HUDEP-2 (cell line): ENCODE results near the gene TMEM131.
A peak's percentile ranks its signal among the peaks of the same experiment; 100 is the strongest.
"Not testable (repeated sequence)": the region's sequence is repeated elsewhere in the genome, so short reads cannot be mapped to it uniquely, and the experiment has no call there.

Experiments used
- DNase-seq, 76 experiments: peaks; one replicate each; lab custom pipeline; 2025; ENCODE audit not compliant: unreplicated experiment in 76 of 76; lab: John Stamatoyannopoulos, UW

TMEM131 gene

DNA sequence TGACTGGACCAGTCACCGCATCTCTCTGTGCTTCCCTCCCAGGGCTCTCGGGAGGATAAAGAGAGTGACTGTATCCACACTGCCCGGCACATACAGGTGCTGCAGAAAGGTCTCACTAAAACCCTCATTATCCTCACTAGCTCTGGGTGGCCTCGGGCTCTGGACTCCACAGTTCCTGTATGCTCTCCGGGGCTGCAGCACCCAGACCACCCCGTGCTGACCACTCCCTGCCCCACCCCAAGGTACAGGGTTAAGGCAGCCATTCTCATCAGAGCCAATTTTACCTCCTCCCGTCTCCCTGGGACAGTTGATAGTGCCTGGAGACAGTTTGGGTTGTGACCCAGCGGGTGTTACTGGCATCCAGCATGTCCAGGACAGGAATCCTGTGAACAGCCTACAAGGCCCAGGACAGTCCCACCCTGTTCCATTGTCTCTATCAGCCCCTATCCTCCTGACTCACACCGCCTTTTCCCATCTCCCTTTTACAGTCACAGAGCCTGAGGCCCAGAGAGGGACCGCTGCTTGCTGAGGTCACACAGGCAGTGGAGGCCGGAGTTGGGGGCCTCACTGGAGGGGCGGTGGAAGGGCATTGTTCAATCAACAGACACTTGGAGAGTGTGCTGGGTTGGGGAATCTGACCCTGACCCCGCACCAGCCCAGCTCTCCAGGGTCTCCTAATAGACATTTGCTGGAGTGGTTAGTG lies 280.6 kb downstream of the TMEM131 start:
- no peak for DNase-seq

GRCh38 chr2:97714084-97714949 lies 281.4 kb downstream of the TMEM131 start:
- no peak for DNase-seq

GRCh38 chr2:97713296-97714083 lies 282.3 kb downstream of the TMEM131 start, which contains the start of gene ZAP70:
Gene ZAP70, plus strand, starts transcription at chr2:97713576. Its CDS starts 10,461 bp downstream, at chr2:97724037.
- DNase-seq: no peak

- DNase-seq: no peak
Measured at GRCh38 chr2:97712693-97713295, 283.0 kb downstream of the TMEM131 start.

GRCh38 chr2:97712175-97712574 lies 283.6 kb downstream of the TMEM131 start:
- not testable (repeated sequence) for DNase-seq

- DNase-seq: no peak
Measured at GRCh38 chr2:97711394-97711711, 284.4 kb downstream of the TMEM131 start.

- DNase-seq: peak in 1 of 76 experiments; percentile 5
Measured at GRCh38 chr2:97708608-97709007, 287.1 kb downstream of the TMEM131 start.

DNA sequence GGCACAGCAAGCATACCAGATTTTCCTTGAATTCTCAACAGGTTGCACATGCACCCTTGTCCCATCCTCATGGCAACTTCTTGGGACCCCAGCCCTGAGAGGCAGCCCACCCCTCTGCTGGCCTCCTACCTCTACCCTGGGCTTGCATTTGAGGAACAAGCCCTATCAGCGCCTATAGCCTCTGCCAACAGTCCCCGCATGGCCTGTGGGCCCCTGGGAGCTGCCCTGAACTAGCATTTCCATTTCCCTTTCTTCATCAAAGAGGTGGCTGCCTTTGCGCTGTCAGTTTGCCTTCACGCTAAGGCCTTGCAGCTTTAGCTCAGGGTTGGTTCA lies 287.7 kb downstream of the TMEM131 start:
- DNase-seq: no peak

DNA sequence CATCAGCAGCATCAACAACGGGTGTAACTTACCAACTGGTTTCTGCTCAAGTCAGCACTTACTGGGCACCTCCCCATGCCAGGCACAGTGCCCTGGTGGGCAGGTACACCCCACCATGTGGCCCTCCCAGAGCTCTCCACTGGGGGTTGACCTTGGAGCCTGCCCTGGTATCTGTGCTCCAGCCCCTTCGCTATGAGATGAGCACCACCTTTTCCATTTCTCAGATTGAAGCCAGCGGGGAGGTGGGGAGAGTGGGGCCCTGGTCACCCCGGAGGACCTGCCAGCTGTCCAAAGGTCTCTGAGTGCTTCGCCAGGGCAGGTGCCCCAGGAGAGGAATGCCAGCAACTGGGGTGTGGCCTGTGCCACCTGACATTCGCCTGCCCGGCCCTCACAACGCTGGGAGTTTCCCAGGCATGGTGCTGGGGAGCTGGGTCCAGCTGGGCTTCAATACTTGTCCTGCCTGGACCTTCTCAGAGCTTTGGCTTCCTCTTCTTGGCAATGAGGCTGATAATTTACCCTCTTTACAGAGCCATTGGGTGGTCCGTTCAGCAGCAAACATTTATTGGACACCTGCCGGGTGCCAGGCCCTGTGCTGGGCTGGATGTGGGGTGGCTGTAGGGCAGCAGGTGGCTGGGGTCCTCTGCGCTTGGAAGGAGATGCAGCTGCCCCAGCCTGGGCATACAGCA lies 288.2 kb downstream of the TMEM131 start:
- DNase-seq: no peak

DNA sequence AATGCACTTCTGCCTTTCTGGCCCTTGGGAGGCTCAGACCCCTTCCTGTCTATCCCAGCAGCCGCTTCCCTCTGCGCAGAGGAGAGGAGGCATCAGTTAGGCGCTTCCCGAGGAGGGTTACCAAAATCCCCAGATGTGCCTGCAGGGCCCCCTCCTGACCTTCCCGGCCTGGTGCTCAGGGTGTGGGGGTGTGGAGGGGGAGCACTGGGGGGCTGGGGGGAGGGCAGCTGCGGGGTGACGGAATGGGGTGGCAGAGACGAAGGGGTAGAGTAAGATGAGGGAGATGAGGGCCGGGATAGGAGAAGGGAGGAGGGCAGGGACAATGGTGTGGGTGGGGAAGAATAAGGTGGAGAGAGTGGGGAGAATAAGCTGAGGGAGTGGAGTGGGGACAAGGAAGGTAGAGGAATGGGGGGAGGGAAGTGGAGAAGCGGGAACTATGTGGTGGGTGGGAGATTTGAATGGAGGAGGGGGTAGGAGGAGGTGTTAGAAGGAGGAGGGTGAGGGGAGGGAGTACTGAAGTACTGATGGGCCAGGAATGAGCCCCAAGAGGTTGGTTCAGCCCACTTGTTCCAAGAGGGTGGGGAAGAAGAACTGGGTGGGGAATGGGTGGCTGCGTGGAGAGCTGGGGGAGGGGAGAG lies 288.9 kb downstream of the TMEM131 start:
- no peak for DNase-seq
